Heart left ventricle (tissue), 16 donors: ENCODE results near the gene CGB5. TPM values are rescaled to one million over a fixed set of nuclear protein-coding genes. Genes with fewer than 3 reads are reported as not detected.
A peak's percentile ranks its signal among the peaks of the same experiment; 100 is the strongest.

ENCODE experiments used
- ATAC-seq, 4 donors: fragments of 200-7000 bp; cut with Tn5 transposase; one replicate each; pipeline ENCODE4 v1.9.1; 2020 to 2022; ENCODE audit warnings: moderate library complexity in 4 of 4, mild to moderate bottlenecking in 3 of 4, moderate number of reproducible peaks in 1 of 4
- DNase-seq, 5 donors: peaks; one replicate each; pipeline ENCODE4 v3.0.0-alpha.2; 2020
- H3K27ac ChIP-seq, 12 donors: fragments of 200-600 bp; sonication (generic) in 4 of 12; one replicate each; pipeline versions ENCODE4 v1.5.0 to v1.8.0; 2016 to 2022; ENCODE audit warnings: mild to moderate bottlenecking in 2 of 12
- H3K27me3 ChIP-seq, 9 donors: fragments of 200-600 bp; sonication (generic) in 2 of 9; one replicate each; pipeline versions ENCODE4 v1.5.1 to v1.8.0; 2016 to 2022; ENCODE audit warnings: mild to moderate bottlenecking in 3 of 9
- H3K36me3 ChIP-seq, 9 donors: fragments of 200-600 bp; sonication (generic) in 2 of 9; one replicate each; pipeline versions ENCODE4 v1.5.0 to v1.8.0; 2018 to 2022; ENCODE audit warnings: mild to moderate bottlenecking in 2 of 9
- H3K4me1 ChIP-seq, 12 donors: fragments of 200-600 bp; sonication (generic) in 4 of 12; one replicate each; pipeline versions ENCODE4 v1.5.0 to v1.8.0; 2016 to 2022; ENCODE audit warnings: mild to moderate bottlenecking in 3 of 12
- H3K4me3 ChIP-seq, 12 donors: fragments of 200-600 bp; sonication (generic) in 4 of 12; one replicate each; pipeline versions ENCODE4 v1.5.0 to v1.8.0; 2017 to 2022; ENCODE audit warnings: mild to moderate bottlenecking in 9 of 12, moderate library complexity in 4 of 12
- H3K9me3 ChIP-seq, 12 donors: fragments of 200-600 bp; sonication (generic) in 4 of 12; one replicate each; pipeline versions ENCODE4 v1.5.0 to v1.8.0; 2016 to 2022; ENCODE audit warnings: mild to moderate bottlenecking in 1 of 12
- POLR2A ChIP-seq, 2 donors: fragments of 450-650 bp; IDR thresholded peaks; one replicate each; pipeline ENCODE4 v1.6.1; 2017; ENCODE audit warnings: antibody characterized with exemption in 2 of 2, mild to moderate bottlenecking in 2 of 2, moderate library complexity in 2 of 2
- WGBS, 4 donors: extraction: QIAGEN DNeasy Blood & Tissue Kit in 2 of 4; methylation state at CpG; one replicate each; pipeline versions ENCODE4 v1.1.5 to v1.1.7; 2013 to 2018; 5-methylcytosine and 5-hydroxymethylcytosine counted together
- intact Hi-C, 10 donors: fragments of 100-400 bp; cut with DNase I; formaldehyde crosslinking; loops; one replicate each; pipeline versions ENCODE4 v1.11.1 to v1.14.2; 2022
- polyA plus RNA-seq, 2 donors: library from polyadenylated mRNA; stranded (reverse); fragments of 200-250 nt; gene quantifications; one replicate each; pipeline ENCODE4 v1.2.3, GENCODE V29; 2013
- total RNA-seq, 9 donors: library from RNA; depleted of rRNA in 2 of 9; stranded (reverse); fragments of >200 nt in 2 of 9; fragmentation: NEBNext Ultra II Directional in 3 of 9; extraction: Animal tissue kit (Norgen Biotek cat#: 25700) in 3 of 9; gene quantifications; one replicate each; pipeline versions ENCODE4 v1.1.0 to v1.2.4, GENCODE V29; 2016 to 2023
- TF ChIP-seq, protein P1 (sequence below), 12 donors: fragments of 200-600 bp; sonication (generic) in 4 of 12; IDR thresholded peaks; one replicate each; pipeline versions ENCODE4 v1.5.0 to v1.8.0; 2018 to 2022; ENCODE audit warnings: antibody characterized with exemption in 12 of 12, mild to moderate bottlenecking in 5 of 12
- donor health status: ischemic (EF 13 %, LVEDD 7.1; RV severe dilation, severe dysfunction).
- donor health status: healthy with polysubstance abuse.
- donor health status: DM: no; HTN: yes; CAD: no.
- donor health status: DM: no; HTN: no; CAD: no.
- donor health status: ischemic (EF 25% LVEDD 6.9; RV normal size, moderate dysfunction).
- donor health status: ischemic (EF 25% LVEDD 5.7; RV mildly dilated, moderate dysfunction).
- donor health status: healthy.
- donor health status: DM: yes; HTN: yes; CAD: no.
- donor health status: ischemic (EF 35%, LVEDD 5.7; RV mildly dilated, moderate dysfunction).
- donor health status: nonischemic (EF 11% LVEDD 7.7; RV severe dilation, severe dysfunction).
- donor health status: DM: yes; HTN: yes; CAD: no.
- donor health status: PGD.
- donor health status: ischemic (EF 29% LVEDD 5.4; RV normal size, mild dysfunction).
- donor health status: nonischemic (EF 23%, LVEDD 6.1; RV moderate dilation, normal function).

Gene CGB5
- total and polyA plus RNA-seq, 11 donors, result not detected

DNA sequence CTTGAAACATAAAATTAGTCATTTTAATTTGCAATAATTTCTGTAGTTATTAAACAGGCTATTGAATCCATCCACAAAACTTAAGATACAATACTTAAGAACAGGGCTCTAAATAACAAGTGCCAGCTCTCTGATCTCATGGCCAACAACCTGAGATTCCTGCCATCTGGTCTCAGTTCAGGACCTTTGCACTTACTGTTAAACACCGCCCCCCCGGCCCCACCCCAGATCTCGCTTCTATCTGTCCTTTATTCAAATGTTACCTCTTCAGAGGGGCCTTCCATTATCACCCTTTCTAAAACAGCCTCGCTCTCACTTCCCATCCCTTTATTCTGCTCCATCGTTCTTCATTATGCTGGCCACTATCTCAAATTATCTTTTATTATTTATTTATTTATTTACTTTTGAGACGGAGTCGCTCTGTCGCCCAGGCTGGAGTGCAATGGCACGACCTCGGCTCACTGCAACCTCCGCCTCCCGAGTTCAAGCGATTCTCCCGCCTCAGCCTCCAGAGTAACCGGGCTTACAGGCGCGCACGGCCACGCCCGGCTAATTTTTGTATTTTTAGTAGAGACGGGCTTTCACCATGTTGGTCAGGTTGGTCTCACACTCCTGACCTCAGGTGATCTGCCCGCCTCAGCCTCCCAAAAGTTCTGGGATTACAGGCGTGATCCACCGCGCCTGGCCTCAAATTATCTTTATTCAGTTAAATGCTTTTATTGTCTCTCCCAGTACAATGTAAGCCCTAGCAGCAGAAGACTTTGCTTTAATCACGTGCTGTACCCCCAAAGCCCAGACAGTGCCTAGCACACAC lies 40.8 kb downstream of the CGB5 start:
- Histone ChIP-seq H3K36me3 (peaks cover 0 to 28% (median 22%) of the 10 kb centered on the region in 9 donors), H3K4me3 (peak overlapping the region in 11 of 12 donors; percentile 83 to 99 (median 90)), H3K4me1 (peaks cover 0 to 36% (median 27%) of the 10 kb centered on the region in 12 donors), H3K27ac (peak overlapping the region; percentile 42 to 94 (median 87)), H3K27me3 (peaks cover 0 to 3% (median 0%) of the 10 kb centered on the region in 9 donors), H3K9me3 (no peaks in the 10 kb centered on the region)
- ATAC-seq (no peak), DNase-seq (no peak)
- no peak for TF ChIP-seq POLR2A (IDR thresholded peaks at IDR 0.05)
- TF ChIP-seq, protein P1, sequence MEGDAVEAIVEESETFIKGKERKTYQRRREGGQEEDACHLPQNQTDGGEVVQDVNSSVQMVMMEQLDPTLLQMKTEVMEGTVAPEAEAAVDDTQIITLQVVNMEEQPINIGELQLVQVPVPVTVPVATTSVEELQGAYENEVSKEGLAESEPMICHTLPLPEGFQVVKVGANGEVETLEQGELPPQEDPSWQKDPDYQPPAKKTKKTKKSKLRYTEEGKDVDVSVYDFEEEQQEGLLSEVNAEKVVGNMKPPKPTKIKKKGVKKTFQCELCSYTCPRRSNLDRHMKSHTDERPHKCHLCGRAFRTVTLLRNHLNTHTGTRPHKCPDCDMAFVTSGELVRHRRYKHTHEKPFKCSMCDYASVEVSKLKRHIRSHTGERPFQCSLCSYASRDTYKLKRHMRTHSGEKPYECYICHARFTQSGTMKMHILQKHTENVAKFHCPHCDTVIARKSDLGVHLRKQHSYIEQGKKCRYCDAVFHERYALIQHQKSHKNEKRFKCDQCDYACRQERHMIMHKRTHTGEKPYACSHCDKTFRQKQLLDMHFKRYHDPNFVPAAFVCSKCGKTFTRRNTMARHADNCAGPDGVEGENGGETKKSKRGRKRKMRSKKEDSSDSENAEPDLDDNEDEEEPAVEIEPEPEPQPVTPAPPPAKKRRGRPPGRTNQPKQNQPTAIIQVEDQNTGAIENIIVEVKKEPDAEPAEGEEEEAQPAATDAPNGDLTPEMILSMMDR (IDR thresholded peaks at IDR 0.05), result no peak
- intact Hi-C loops, result loop anchor here in 1 of 10 donors (5.0 kb wide), 1 partner anchor 73 kb away; the partner anchor contains the start of genes HRC and TRPM4
- WGBS, 4 donors, result 69 to 71% (median 70%) methylated on average over 26 of the region's 26 CpGs

DNA sequence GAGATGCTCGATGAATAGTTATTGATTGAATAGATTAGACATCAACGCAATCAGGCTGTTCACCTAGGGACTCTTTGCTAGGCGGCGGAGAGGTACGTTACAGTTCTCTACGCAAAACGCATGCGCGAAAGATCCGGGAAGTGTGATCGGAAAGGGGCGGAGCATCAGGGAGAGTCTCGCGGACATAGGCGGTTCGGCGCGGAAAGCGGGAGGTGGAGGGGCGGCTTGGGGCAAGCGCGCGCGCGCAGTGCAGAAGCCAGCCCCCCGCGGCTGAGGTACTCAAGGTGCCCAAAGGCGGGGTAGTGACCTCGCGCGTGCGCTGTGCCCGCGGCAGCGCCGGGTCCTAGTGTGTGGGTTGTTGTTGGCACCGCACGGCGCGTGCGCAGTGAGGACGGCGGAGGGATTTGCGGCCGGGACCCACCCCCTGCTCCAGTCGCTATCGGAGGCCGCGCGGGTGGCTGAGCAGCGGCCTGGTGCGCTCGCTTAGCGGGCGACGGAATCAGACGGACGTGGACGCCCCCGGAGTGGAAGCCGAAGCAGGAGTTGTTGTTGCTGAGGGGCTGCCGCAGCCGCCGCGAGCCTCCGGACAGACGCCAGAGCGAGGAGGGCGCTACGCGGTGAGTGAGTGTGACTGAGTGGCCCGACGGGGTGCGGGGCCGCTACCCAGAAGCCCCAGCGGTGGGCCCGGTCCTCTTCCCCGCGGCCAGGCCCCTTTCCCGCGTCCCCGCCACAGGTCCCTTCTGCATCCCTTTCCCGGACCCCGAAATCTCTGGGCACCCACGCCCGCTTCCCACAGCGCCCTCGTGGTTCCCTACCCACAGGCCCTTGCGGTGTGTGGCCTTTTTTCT lies 41.6 kb downstream of the CGB5 start, which contains the start of gene SNRNP70:
TSS of gene SNRNP70 (plus strand) at position 432 of the 848 bp plus-strand sequence. CDS start 964 bp downstream, outside the sequence.
- TF ChIP-seq POLR2A (IDR thresholded peaks at IDR 0.05), result peak in 1 of 2 donors; percentile 76
- TF ChIP-seq, protein P1 (IDR thresholded peaks at IDR 0.05), result no peak
- H3K27ac ChIP-seq, result peak within 1 kb of the TSS; percentile 42 to 94 (median 87)
- intact Hi-C loops, result loop anchor here in 1 of 10 donors (5.0 kb wide), 1 partner anchor 72 kb away; the partner anchor contains the start of genes HRC and TRPM4
- peaks cover under 1 to 36% (median 30%) of the 10 kb centered on the region in 9 donors for H3K36me3 ChIP-seq
- no peaks in the 10 kb centered on the region for H3K9me3 ChIP-seq
- peaks cover 0 to 3% (median 0%) of the 10 kb centered on the region in 9 donors for H3K27me3 ChIP-seq
- peak within 1 kb of the TSS; percentile 81 to 99 (median 90) for H3K4me3 ChIP-seq
- DNase-seq, result peak; percentile 99 to 100 (median 99)
- peak; percentile 98 to 100 (median 98) for ATAC-seq
- H3K4me1 ChIP-seq, result peaks cover 0 to 36% (median 27%) of the 10 kb centered on the region in 12 donors
- WGBS, 4 donors, result 0 to 1% (median 0%) methylated on average over 52 to 89 of the region's 89 CpGs

DNA sequence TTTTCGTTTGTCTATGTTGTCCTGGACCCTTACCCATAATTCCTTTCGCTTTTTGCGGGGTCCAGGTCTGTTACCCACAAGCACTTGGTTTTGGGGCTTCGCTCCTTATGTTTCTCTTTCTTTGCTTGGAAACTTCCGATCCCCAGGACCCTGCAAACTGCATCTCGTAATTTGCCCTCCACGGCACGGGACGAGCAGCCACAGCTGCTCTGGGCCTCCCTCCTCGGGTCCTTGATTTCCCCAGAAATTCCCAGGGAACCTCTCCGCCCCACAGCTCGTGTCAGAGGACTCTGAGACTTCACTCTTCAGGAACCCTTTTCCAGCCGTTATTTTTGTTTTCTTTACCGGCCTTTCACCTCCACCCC lies 42.2 kb downstream of the CGB5 start:
- H3K27me3 ChIP-seq, result peaks cover 0 to 3% (median 0%) of the 10 kb centered on the region in 9 donors
- peaks cover 3 to 43% (median 36%) of the 10 kb centered on the region in 9 donors for H3K36me3 ChIP-seq
- peaks cover 0 to 36% (median 27%) of the 10 kb centered on the region in 12 donors for H3K4me1 ChIP-seq
- H3K4me3 ChIP-seq, result peak overlapping the region; percentile 81 to 99 (median 90)
- intact Hi-C loops, result loop anchor here in 1 of 10 donors (5.0 kb wide), 1 partner anchor 71 kb away; the partner anchor contains the start of genes HRC and TRPM4
- WGBS, 4 donors, result 0 to 1% (median 0%) methylated on average over 14 of the region's 14 CpGs
- peak overlapping the region; percentile 42 to 94 (median 87) for H3K27ac ChIP-seq
- DNase-seq (no peak), ATAC-seq (no peak)
- no peak for TF ChIP-seq POLR2A (IDR thresholded peaks at IDR 0.05)
- TF ChIP-seq, protein P1 (IDR thresholded peaks at IDR 0.05), result no peak
- H3K9me3 ChIP-seq, result no peaks in the 10 kb centered on the region
